OCI-LY3 (cell line): ENCODE measurements around the gene CACNA2D1.

Experiments
- CTCF ChIP-seq: fragments of 200-600, 300-600 bp; sonication (generic); IDR thresholded peaks from 2 replicates; pipeline ENCODE4 v1.5.1; 2014; ENCODE audit warnings: antibody characterized with exemption, low read length, low read depth
- EZH2phosphoT487 ChIP-seq: fragments of 200-600 bp; shearing (Covaris generic); IDR thresholded peaks from 2 replicates; pipeline ENCODE4 v1.6.1; 2018; ENCODE audit warnings: antibody characterized with exemption, mixed run types, low read depth

- TF ChIP-seq CTCF (no peak), EZH2phosphoT487 (no peak)
These were observed 20.1 kb downstream of the CACNA2D1 start for GRCh38 chr7:82423446-82423845.
